Muscle of arm (tissue), 12 donors: ENCODE data around the gene NUP153. TPM values are rescaled to one million over a fixed set of nuclear protein-coding genes. Genes with fewer than 3 reads are reported as not detected.
A peak's percentile ranks its signal among the peaks of the same experiment; 100 is the strongest.
"Not testable (repeated sequence)": the region's sequence is repeated elsewhere in the genome, so short reads cannot be mapped to it uniquely, and the experiment has no call there.

Experiments
- DNase-seq: peaks from one replicate; pipeline ENCODE4 v3.0.0-alpha.2; 2013
- polyA plus RNA-seq, 12 donors: library from polyadenylated mRNA; unstranded; fragments of 120-200 nt; gene quantifications; one replicate each; pipeline ENCODE4 v1.2.1, GENCODE V29; 2013; ENCODE audit not compliant: insufficient read length in 12 of 12

Gene NUP153
- polyA plus RNA-seq, 12 donors: 26.5 to 39.8 (median 35.9) TPM; not detected in 1

DNA sequence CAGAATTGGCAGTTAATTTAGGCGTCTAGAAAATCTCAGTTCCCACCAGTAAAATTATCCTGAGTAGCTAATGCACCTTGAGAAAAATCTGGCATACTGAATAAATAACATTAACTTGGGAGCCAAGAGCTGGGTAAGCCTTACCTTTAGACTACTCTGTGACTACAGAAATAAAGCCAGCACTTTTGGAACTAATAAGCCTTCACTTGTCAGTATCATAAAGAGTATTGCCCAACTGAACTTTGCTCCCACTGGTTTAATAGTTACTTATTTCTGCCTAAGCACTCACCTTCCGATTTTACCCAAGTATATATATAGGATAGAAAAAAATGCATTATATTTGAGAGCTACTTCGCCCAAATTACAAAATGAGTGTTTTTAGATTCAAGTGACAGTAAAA is 95.9 kb downstream of the NUP153 start:
- no peak for DNase-seq

DNA sequence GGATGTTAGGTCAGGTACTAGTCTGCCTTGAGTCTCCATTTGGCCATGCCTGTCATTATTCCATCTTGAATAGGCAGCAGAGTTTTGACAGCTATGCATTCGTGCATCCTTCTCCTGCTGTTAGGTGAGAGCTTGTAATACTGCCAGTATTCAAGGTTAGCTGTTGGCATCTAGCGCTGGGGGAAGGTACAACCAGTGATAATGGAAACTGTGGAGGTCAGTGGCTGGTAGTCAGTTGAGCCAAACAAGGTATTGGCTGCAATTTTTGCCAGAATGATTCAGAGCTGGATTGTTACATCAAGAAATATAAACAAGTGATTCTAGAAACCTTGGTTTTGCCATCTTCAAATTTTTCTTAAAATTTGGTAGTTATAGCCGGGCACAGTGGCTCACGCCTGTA is 100.1 kb downstream of the NUP153 start:
- DNase-seq: no peak

- no peak for DNase-seq
Measured at GRCh38 chr6:17602888-17603287, 103.8 kb downstream of the NUP153 start.

GRCh38 chr6:17601386-17601703 is 105.4 kb downstream of the NUP153 start:
- DNase-seq: no peak

- peak; percentile 42 for DNase-seq
Measured at GRCh38 chr6:17600527-17601385, 106.0 kb downstream of the NUP153 start.

- DNase-seq: peak; percentile 95
Measured at GRCh38 chr6:17599877-17600526, 106.7 kb downstream of the NUP153 start, which contains the start of gene FAM8A1. TSS of gene FAM8A1 (plus strand) at chr6:17600302. CDS start at chr6:17600410, 108 bp downstream.

DNA sequence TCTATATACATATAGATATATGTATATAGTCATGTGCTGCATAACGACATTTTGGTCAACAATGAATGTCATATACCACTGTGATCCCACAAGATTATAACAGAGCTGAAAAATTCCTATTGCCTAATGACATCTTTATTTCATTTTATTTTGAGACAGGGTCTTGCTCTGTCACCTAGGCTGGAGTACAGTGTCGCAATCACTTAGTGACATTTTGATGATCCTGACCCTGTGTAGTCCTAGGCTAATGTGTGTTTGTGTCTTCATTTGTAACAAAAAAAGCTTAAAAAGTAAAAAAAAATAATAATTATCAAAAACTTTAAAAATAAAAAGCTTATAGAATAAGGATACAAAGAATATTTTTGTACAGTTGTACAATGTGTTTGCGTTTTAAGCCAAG is 110.6 kb downstream of the NUP153 start:
- DNase-seq: no peak

GRCh38 chr6:17593246-17593645 is 113.5 kb downstream of the NUP153 start:
- DNase-seq: no peak

- no peak for DNase-seq
Measured at GRCh38 chr6:17591287-17591686, 115.4 kb downstream of the NUP153 start.

DNA sequence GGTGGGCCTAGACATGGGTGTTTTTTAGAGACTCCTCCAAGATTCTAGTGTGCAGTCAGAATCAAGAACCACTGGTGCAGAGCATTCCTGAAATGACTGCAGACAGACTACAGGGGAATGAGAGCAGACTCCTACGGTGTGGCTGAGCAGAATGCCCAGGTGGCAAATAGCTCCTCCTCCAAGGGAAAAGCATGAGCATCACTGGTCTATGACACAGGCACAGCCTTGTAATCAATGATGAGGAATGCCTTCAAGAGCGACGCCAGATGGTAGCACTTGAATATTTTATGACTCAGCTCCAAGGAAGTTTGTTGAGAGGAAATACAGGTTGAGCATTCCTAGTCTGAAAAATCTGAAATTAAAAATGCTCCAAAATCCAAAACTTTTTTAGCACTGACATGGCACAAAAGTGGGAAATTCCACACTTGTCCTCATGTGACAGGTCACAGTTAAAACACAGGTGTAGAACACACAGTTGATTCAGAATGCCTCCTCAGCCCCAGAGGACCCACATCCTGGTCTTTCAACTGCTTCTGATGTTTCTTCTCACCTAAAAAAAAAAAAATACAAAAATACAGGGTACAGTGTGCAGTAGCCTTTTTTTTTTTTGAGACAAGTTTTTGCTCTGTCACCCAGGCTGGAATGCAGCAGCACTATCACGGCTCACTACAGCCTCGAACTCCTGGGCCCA is 117.2 kb downstream of the NUP153 start:
- no peak for DNase-seq

DNA sequence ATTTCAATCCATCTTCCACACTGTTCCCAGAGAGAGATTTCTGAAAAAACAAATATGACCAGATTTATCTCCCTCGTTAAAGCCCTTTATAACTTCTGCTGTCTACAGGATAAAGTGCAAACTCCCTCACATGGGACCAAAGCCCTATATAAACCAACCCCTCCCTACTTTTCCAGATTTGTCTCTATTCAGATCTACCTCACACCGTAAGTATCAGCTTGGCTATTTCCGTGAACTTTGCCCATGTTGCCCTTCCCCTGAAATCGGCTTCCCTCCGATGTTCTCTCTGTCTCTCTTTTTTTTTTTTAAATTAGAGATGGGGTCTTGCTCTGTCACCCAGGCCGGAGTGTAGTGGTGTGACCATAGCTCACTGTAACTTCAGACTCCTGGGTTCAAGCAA is 118.7 kb downstream of the NUP153 start:
- no peak for DNase-seq

DNA sequence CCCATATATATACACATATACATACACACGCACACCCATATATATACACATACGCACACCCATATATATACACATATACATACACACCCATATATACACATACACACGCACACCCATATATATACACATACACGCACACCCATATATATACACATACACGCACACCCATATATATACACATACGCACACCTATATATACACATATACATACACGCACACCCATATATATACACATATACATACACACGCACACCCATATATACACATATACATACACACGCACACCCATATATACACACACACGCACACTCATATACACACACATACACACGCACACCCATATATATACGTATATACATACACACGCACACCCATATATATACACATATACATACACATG is 120.1 kb downstream of the NUP153 start:
- DNase-seq: not testable (repeated sequence)

DNA sequence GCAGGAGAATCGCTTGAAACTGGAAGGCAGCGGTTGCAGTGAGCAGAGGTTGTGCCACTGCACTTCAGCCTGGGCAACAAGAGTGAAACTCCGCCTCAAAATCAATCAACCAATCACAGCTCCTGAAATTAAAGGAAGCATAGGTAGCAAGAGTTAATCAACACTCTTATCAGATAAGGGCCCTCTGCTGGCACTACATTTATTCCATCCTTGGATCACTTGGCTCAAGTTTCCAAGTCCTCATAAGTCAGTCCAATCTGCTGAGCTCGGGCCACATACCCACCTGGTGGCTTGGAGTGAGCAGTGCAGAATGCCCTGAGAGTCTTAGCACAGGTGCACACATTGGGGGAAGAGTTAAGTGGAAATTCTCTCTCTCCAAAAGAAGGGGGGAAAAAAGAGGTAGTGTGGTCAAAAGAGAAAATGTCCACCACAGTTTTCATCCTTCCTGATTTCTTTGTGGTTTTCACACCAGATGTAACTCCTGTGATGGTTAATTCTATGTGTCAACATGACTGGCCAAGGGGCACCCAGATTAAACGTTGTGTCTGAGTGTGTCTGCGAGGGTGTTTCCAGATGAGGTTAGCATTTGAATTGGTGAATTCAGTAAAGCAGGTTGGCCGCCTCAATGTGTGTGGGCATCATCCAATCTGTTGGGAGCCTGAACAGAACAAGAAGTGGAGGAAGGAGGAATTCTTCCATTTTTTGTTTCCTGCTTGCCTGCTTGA is 120.8 kb downstream of the NUP153 start:
- no peak for DNase-seq

GRCh38 chr6:17584241-17584803 is 122.4 kb downstream of the NUP153 start:
- peak; percentile 78 for DNase-seq

GRCh38 chr6:17583811-17584210 is 122.9 kb downstream of the NUP153 start:
- no peak for DNase-seq

- DNase-seq: not testable (repeated sequence)
Measured at GRCh38 chr6:17581282-17581681, 125.4 kb downstream of the NUP153 start.

DNA sequence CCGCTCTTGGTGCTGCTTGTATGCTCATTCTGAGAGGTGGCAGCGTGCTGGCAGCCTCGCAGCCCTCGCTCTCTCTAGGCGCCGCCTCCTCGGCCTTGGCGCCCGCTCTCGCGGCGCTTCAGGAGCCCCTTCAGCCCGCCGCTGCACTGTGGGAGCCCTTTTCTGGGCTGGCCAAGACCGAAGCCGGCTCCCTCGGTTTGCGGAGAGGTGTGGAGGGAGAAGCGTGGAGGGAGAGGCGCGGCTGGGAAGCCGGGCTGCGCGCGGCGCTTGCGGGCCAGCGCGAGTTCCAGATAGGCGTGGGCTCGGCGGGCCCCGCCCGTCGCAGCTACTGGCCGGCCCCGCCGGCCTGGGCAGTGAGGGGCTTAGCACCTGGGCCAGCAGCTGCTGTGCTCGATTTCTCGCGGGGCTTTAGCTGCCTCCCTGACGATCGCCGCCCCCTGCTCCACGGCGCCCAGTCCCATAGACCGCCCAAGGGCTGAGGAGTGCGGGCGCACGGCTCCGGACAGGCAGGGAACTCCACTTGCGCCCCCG is 126.1 kb downstream of the NUP153 start:
- DNase-seq: peak; percentile 43

DNA sequence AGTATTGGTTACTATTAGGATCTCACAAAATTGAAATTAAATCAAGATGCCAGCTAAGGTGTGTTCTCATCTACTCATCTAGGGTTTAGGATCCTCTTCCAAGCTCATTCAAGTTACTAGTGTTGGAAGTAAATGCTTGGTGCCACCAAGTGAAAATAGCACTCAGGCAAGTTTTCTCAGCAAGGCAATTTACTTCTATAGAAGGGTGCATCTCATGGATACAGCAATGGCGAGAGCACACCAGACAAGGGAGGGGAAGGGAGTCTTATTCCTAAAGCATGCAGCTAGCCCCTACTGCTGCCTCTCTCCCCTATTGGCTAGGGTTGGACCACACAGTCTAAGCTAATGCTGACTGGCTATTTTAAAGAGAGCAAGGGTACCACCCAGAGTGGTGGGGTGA is 129.7 kb downstream of the NUP153 start:
- DNase-seq: no peak

GRCh38 chr6:17574866-17575560 is 131.7 kb downstream of the NUP153 start:
- DNase-seq: no peak

- DNase-seq: no peak
Measured at GRCh38 chr6:17565399-17565798, 141.3 kb downstream of the NUP153 start.
